ENCODE data around the gene HSP90AA1.
"Not testable (repeated sequence)": the region's sequence is repeated elsewhere in the genome, so short reads cannot be mapped to it uniquely, and the experiment has no call there.

HSP90AA1 gene

DNA sequence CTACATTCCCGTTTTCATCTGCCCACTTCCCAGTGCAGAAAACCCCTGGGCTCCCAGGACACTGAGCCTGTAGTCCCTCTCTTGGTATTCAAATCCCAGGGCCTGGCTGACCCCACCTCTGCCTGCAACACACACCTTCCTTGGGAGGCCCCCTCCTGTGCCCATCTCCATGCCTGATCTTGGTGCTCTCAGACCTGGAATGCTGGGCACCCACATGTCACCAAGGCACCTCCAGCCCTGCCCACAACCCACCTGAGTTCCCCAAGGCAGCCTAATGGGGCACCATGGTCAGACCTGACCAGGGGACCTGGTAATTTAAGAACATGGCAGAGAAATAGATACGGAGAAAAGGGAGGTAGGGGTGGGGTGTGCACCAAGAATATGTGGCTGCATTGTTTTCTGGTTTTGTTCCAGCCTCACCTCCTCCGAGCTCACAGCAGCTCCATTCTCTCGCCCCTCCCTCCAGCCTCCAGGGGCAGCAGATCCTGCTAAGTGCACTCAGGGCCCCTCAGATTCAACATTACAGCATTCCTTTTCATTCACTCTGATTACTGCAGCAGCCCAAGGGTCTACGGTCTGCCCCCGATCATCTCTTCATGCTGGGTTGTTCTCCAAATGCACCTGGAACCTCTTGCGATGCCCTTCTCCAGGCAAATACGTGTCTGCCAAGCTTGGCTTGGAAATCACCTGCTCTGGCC, 9.2 kb upstream of the HSP90AA1 start:
- no peak for DNase-seq (ENCODE audit: low read depth, low spot score)
- H3K4me3 ChIP-seq (ENCODE audit: low read length): no peak overlapping the region

DNA sequence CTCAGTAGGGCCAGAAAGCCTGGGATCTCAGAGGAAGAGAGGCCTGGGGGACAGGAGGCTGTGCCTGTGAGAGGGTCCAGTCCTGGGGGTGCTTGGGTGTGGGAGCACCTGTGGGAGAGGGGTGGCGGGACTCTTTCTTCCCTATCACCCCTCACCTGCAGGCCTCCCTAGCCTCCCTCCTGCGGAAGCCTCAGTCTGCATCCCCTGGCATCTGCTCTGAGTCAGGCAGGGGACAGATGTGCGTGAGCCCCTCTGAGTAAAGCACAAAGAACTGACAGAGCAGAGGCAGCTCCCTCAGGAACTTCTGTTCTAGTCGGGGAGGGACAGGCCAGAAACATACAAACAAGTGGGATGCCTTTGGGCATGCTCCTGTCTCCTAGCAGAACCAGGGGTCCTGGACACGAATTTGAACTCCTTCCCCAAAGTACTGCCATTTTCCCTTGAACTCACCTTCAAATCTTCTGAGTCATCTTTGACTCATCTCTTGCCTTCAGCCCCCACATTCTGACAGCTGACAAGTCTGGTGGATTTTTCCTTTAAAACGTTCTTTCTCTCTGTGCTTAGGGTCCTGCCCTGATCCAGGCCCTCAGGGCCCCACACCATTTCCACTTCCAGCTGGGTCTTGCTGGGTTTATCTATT, 8.5 kb upstream of the HSP90AA1 start:
- H3K4me3 ChIP-seq (ENCODE audit: low read length): no peak overlapping the region
- no peak for DNase-seq (ENCODE audit: low read depth, low spot score)

DNA sequence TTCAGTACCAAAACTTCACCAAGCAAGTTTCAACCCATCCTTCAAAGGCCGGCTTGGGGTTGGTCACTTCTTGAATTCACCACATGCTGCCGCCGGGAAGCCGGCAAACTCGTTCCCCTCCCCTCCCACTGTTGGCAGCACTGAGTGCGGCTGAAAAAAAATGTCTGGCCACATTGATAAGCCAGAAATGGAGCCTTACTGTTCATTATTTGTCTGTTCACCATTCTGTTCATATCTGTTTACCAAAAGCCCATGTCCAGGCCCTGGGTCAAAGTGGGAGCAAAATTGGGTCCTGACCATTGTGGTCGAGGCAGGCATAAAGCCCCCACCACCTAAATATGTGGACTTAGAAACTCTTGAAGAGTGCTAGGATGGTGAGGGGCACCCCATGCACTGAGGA, 7.3 kb upstream of the HSP90AA1 start:
- no peak overlapping the region for H3K4me3 ChIP-seq (ENCODE audit: low read length)
- DNase-seq (ENCODE audit: low read depth, low spot score): no peak

DNA sequence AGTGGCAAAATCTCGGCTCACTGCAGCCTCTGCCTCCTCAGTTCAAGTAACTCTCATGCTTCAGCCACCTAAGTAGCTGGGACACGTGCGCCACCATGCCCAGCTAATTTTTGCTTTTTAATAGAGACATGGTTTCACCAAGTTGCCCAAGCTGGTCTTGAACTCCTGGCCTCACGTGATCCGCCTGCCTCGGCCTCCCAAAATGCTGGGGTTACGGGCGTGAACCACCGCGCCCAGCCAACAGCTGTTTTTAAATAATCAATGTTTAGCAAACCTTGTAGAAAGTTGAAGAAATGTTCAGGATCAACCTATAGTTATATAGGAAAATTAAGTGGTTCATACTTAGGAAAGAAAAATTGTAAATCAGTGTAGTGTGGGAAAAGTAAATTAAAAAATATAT, 6.0 kb upstream of the HSP90AA1 start:
- DNase-seq (ENCODE audit: low read depth, low spot score): no peak
- H3K4me3 ChIP-seq (ENCODE audit: low read length): no peak overlapping the region

DNA sequence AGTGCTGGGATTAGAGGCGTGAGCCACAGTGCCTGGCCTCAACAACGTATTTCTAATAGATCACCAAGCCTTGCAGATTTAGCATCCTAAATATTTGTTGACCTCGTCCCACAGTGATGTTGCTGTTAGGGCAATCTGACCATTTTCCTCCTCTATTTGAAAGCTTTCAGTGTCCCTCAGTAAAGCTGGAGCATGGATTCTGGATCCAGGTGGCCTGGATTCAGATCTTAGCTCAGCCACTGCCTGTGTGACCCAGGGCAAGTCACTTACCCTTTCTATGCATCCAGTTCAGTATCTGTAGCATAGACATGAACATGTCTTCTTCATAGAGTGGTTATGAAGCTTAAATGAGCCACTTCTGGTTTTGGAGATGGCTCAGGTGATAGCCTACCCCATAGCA, 3.9 kb upstream of the HSP90AA1 start:
- no peak overlapping the region for H3K4me3 ChIP-seq (ENCODE audit: low read length)
- DNase-seq (ENCODE audit: low read depth, low spot score): no peak

DNA sequence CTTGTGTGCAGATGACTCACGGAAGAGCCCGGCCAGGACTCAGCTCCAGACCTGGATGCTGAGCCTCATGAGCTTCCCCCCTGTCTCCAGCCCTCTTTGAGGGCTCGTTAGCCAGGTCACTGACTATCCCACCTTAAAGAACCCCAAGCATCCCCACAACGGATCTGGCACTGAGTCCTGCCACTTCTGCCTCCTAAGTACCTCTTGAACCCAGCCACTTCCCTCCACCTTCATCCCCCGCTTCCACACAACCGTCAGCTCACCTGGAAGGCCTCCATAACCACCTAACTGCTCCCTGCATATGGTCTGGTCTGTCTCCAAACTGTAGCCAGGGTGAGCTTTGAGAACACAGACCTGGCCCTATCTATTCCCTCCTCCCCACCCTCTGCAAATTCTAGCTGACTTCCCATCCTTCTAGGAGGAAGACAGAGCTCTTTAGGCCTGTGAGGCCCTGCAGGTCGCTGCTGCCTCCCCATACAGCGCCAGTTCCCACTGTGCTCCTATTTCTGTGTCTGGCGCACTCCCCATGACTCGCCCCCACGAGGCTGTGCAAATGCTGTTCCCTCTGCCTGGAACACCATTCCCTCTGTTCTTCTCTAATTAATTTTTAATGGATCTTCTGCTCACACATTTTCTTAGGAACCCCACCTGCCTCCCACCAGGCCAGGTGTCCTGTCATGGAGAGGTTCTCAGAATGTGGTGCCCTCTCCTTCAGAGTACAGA, 2.9 kb upstream of the HSP90AA1 start:
- H3K4me3 ChIP-seq (ENCODE audit: low read length): no peak overlapping the region
- DNase-seq (ENCODE audit: low read depth, low spot score): no peak

DNA sequence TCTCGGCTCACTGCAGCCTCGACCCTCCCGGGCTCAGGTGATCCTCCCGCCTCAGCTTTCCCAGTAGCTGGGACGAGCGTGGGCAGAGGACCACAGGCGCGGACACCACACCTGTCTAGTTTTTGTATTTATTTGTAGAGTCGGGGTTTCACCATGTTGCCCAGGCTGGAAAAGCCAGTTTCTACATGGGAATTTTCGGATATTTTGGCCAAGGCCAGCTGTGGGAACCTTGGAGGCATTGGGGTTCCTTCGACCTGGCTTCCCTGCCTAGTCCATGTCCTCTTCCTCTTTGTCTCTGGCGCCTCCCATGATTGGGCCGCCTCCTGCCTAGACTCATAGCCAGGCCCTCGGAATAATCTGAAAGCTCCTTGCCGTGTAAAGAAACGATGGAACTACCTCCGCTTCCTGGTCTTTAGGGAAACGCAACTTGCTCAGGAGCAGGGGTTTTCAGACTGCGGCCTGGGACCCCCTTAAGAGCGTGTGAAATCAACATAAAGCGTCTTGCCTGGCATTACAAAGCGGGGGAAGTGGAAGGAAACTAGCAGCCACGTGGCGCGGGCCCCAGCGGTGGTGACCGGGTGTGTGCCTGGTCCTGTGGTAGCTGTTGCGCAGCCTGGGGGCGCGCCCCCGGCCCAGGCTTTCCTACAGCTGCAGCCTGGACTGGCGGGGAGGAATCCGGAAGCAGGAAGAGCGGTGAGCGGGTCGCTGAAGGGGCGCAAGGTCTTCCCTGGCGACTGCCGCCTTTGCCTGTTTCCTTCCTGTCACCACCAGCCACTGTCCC, 1.4 kb upstream of the HSP90AA1 start:
- H3K4me3 ChIP-seq (ENCODE audit: low read length): peak overlapping the region; percentile 76
- DNase-seq (ENCODE audit: low read depth, low spot score): peak; percentile 78

DNA sequence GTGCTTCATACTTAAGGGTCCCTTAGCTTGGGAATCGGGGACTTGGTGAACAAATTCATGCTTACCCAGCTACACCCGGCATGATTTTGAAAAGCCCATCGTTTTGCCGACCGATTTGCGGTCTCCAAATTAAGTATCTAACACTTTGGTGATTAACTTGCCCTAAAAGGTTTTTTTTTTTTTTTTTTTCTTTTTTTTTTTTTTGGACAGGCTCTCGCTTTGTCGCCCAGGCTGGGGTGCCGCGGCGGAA, 843 bp upstream of the HSP90AA1 start:
- DNase-seq (ENCODE audit: low read depth, low spot score): no peak
- peak overlapping the region; percentile 76 for H3K4me3 ChIP-seq (ENCODE audit: low read length)

DNA sequence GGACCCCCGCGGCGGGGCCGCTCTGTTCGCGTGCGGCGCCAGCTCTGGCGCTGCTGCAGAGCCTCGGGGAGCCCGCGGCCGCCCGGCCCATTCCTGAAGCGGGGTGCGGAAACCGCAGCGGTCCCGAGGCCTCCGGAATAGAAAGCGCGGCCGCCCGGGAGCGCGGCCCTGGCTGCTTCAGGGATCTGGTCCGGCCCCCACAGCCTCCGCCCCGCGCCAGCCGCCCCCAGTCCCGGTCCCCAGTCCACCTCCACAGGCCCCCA, 204 bp downstream of the HSP90AA1 start:
- no peak for DNase-seq (ENCODE audit: low read depth, low spot score)
- peak overlapping the region; percentile 79 for H3K4me3 ChIP-seq (ENCODE audit: low read length)

DNA sequence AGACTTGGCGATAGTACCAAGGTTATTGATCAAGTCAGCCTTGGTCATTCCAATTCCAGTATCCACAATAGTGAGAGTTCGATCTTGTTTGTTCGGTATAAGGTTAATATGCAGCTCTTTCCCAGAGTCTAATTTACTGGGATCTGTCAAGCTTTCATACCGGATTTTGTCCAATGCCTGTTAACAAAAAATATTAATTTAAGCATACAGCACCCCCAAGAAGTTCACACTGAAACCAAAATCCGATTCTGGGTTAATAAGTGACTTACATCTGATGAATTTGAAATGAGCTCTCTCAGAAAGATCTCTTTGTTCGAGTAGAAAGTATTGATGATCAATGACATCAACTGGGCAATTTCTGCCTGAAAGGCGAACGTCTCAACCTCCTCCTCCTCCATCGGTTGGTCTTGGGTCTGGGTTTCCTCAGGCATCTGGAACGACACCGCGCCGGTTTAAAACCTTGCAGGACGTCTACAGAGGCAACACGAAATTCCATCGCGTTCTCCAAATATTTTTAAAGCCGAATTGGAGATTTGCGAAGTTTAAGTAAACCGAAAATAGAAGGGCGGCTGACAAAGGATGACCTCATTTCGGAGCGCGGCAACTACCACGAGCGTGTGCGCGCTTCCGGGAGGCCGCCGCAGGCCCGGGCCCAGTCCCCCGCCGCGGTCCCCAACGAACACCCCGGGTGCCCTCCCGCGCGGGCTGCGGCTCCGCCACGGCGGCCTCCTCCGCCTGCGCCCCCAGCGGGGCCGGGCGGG, 716 bp downstream of the HSP90AA1 start:
- peak overlapping the region; percentile 79 for H3K4me3 ChIP-seq (ENCODE audit: low read length)
- no peak for DNase-seq (ENCODE audit: low read depth, low spot score)

DNA sequence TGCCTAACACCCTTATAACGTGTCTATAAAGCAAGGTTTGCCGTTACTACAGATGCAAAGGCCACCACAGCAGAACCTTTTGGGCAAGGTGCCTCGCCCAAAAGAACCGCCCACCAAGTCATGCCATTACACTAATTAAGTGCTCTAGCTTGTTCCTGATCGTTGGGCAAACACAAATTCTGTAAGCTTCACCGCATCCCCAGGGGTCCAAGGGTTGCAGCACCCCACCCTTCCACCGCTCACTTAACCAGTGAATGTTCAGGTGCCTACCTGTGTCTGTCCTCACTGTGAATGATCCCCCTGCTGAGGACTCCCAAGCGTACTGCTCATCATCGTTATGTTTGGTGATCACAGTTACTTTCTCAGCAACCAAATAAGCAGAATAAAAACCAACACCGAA, 1.4 kb downstream of the HSP90AA1 start:
- peak overlapping the region; percentile 79 for H3K4me3 ChIP-seq (ENCODE audit: low read length)
- no peak for DNase-seq (ENCODE audit: low read depth, low spot score)

DNA sequence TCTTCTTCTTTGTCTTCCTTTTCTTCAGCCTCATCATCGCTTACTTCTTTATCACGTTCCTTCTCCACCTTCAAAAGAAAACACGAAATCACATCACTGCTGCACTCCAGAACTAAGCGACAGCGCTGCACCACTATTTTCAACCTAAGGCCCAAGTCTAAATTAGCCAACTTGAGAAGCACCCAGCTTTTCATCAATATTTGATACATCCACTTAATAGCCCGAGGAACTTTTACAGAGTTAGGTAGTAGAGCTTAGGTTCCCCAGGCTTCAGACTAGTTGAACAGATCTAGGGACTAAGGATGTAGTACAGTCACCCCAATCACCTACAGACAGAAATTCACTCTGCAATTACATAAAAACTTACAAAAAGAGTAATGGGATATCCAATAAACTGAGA, 1.9 kb downstream of the HSP90AA1 start:
- peak overlapping the region; percentile 79 for H3K4me3 ChIP-seq (ENCODE audit: low read length)

DNA sequence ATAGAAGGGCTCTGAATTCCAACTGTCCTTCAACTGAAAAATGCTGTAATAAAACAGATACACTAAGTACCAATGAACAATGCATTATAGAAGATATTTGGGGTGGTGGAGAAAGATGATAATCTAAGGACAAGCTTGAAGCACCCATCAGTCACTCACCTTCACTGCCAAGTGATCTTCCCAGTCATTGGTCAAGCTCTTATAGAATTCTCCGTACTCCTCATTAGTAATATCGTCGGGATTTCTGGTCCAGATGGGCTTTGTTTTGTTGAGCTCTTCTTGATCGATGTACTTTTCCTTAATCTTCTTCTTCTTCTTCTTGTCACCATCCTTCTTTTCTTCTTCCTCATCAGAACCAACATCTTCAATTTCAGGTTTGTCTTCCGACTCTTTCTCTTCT, 2.3 kb downstream of the HSP90AA1 start:
- H3K4me3 ChIP-seq (ENCODE audit: low read length): peak overlapping the region; percentile 79; the same call in 1 of the 2 replicates
- DNase-seq (ENCODE audit: low read depth, low spot score): not testable (repeated sequence)

More for the DNA sequence above, 1.9 kb downstream of the HSP90AA1 start:
- DNase-seq (ENCODE audit: low read depth, low spot score): no peak

DNA sequence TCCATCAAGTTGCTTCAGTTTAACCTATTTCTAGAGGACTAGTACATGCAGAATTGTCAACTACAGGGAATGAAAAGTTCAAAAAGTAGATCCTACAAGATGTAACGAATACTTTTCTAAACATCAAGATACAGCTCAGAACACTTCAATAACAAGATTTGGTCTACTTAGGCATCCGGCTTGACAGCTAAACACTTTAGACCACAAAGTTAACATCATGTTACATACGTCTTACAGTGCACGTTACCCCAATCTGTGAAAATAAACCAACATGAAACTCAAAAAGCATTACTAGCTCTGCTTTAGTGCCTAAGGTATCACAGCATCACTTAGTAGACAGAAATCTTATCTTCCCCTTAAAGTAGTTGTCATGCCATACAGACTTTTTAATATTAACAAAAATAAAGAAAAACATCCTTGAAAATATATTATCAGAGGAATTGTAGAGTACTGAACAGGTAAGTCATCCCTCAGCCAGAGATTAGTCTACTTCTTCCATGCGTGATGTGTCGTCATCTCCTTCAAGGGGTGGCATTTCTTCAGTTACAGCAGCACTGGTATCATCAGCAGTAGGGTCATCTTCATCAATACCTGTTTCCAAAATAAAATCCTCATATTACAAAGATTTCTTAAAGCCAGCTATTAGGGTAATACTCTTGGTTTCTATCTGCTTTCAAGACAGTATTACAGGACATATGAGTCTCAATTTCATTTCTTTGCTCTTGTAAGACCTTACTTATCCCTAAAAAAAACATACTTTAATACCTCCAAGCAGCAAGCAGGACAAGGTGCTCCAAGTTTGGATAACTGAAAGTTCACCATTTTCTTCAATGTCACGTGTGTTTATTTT, 5.4 kb downstream of the HSP90AA1 start:
- DNase-seq (ENCODE audit: low read depth, low spot score): no peak

DNA sequence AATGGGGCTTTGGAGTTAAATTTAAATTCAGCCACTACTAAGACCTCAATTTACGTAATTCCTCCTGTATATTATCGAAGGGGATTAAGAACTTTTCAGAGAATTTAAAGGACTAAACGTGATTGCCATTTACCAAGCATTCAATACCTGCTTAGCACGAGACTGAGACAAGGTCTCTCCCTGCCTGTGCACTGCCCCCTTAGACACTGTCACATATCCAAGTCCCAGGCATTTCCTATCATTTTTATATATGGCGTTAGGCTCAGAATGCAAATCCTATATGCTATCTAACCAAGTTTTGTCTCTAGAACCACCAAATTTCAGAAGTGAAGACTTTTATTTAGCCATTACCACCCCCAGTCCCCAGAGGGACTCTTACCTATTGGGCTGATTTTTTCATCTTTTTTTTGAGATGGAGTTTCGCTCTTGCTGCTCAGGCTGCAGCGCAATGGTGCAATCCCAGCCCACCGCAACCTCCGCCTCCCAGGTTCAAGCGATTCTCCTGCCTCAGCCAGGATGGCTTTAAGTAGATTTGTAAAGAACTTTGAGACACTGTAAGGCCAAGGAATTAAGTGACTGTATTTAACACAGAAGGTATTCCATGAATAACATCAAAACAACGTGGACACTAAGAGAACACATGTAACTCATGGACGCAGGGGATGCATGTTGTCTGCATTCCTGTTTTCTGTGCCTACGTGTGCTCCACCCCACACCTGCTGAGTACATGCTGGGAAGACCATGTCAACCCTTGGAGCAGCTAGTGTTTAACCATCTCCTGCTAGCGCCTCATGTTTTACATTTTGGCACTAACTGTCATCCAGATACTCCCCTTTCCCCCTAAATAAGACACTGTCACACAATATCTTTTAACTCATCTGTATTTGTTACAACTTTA, 6.4 kb downstream of the HSP90AA1 start:
- H3K4me3 ChIP-seq (ENCODE audit: low read length): no peak overlapping the region
- no peak for DNase-seq (ENCODE audit: low read depth, low spot score)

More for the DNA sequence above, 5.4 kb downstream of the HSP90AA1 start:
- H3K4me3 ChIP-seq (ENCODE audit: low read length): no peak overlapping the region

DNA sequence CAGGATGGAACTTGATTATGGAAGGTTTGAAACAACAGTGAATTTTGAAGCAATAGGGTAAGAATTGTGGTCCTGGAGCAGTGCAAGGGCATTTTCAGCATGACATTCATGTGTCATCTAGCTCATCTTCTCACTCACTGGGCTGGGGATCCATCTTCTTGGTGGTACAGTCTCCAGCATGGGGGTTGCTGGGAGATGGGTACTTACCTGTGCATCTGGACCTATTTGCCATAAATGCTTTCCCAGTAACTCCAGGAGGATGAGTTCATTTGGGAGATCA, 7.2 kb downstream of the HSP90AA1 start:
- DNase-seq (ENCODE audit: low read depth, low spot score): no peak

DNA sequence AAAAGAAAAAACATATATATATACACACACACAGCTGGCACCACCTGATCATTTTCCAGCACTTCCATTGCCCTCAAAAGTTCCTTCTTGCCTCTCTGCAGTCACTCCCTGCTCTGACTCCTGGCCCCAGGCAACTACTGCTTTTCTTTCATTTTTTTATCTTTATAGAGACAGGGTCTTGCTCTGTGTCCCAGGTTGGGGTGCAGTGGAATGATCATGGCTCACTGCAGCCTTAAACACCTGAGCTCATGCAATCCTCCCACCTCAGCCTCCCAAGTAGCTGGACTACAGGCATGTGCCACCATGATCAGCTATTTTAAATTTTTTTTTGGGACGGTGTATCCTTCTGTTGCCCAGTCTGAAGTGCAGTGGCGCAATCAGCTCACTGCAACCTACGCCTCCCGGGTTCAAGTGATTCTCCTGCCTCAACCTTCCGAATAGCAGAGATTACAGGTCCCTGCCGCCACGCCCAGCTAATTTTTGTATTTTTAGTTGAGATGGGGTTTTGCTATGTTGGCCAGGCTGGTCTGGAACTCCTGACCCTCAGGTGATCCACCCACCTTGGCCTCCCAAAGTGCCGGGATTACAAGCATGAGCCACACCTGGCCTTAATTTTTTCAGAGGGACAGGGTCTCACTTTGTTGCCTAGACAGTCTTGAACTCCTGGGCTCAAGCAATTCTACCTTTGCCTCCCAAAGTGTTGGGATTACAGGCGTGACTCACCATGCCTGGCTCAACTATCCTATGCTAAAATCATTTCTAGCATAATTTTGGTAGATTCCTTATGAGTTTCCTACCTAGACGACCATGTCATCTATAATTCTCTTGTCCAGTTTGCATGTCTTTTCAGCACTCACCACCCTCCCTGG, 7.8 kb downstream of the HSP90AA1 start:
- H3K4me3 ChIP-seq (ENCODE audit: low read length): no peak overlapping the region
- no peak for DNase-seq (ENCODE audit: low read depth, low spot score)

More for the DNA sequence above, 7.2 kb downstream of the HSP90AA1 start:
- no peak overlapping the region for H3K4me3 ChIP-seq (ENCODE audit: low read length)

Data from Jurkat, Clone E6-1 (cell line).